ENCODE measurements around the gene NSMCE4A.
"Not testable (repeated sequence)": the region's sequence is repeated elsewhere in the genome, so short reads cannot be mapped to it uniquely, and the experiment has no call there.

NSMCE4A gene

DNA sequence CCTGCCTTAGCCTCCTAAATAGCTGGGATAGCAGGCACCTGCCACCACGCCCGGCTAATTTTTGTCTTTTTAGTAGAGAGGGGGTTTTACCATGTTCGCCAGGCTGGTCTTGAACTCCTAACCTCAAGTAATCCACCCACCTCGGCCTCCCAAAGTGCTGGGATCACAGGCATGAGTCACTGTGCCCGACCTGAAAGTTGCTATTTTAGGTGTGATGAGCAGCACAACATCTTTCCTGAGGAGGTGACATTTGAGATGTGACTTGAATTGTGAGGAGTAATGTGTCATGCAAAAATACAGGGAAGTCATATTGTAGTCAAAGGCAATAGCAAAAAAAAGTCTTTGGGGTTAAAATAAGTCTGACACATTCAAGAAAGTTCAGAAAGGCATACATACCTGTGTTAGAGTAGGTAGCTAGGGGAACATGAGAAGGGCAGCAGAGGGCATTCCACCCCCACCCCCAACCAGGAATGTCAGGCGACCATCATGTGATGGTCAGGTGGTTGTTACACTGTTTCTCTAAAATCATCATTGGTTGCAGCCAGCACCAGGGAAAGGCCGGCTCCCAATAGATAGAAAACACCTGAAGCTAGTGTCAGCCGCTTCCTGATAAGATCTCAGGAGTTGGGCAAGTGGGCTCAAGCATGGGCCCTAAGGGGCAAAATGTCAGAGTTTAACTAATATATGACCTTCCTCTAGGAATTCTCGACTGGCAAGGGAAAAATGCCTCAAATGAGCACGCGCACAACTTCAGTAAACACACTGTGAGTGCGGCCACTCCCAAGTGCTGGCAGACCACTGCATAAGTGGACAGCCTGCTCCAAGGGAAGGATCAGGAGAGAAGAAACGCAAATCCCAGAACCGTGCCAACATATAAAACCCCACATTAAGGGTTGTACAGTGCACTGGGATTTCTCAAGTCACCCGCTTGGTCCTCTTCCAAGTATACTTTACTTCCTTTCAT is 13.6 kb upstream of the NSMCE4A start, which contains the start of gene TACC2:
Gene TACC2 (plus strand): TSS at position 803 of the 964 bp plus-strand sequence. CDS start 32,819 bp downstream, outside the sequence.
- DNase-seq, result no peak

DNA sequence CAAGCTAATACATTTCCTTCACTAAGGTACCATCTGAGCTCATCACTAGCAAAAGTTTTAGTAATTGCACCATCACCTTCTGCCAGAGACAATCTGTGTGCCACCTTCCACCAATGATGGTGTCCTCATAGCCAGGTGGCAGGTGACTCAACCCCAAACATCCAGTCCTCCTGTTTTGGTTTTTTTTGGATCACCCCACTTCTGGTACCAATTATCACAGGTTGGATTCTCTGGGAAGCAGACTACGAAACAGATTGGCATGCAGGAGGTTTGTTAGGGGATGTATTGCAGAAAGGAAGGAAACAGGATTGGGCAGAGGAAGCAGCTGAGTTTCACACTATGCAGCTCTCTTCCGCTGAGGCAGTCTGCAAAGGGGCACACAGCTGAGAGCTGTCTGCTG is 9.4 kb upstream of the NSMCE4A start:
- DNase-seq, result no peak

DNA sequence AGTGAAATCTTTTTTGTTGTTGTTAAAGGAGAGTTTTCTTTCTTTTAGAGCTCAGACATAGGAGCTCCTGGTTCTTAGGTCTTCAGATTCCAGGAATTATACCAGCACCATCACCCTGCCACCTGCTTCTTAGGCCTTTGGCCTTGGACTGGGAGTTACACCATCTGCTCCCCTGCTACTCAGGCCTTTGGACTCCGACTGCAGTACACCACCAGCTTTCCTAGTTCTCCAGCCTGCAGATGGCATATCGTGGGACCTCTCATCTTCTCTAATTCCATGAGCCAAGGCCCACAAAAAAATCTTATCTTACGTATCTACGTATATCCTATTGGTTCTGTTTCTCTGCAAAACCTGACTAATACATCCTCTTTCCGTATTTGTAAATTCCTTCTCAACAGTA is 8.8 kb upstream of the NSMCE4A start:
- DNase-seq, result no peak

GRCh38 chr10:121981346-121981745 is 6.3 kb upstream of the NSMCE4A start:
- DNase-seq, result no peak

DNA sequence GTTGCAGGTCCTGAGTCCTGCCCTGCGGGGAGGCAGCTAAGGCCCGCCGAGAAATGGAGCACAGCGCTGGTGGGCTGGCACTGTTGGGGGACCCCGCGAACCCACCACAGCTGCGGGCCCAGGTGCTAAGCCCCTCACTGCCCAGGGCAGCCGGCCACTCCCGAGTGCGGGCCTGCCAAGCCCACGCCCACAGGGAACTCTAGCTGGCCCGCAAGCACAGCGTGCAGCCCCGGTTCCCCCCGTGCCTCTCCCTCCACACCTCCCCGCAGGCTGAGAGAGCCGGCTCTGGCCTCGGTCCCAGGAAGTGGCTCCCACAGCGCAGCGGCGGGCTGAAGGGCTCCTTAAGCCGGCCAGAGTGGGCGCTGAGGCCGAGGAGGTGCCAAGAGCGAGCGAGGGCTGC is 3.5 kb upstream of the NSMCE4A start:
- no peak for DNase-seq

- DNase-seq, result no peak
These were observed 1.6 kb upstream of the NSMCE4A start for GRCh38 chr10:121976607-121977006.

- no peak for DNase-seq
These were observed 474 bp upstream of the NSMCE4A start for GRCh38 chr10:121975295-121976086.

GRCh38 chr10:121974019-121974534 is 940 bp downstream of the NSMCE4A start:
- DNase-seq, result no peak

GRCh38 chr10:121969086-121969485 is 5.9 kb downstream of the NSMCE4A start:
- DNase-seq, result not testable (repeated sequence)

DNA sequence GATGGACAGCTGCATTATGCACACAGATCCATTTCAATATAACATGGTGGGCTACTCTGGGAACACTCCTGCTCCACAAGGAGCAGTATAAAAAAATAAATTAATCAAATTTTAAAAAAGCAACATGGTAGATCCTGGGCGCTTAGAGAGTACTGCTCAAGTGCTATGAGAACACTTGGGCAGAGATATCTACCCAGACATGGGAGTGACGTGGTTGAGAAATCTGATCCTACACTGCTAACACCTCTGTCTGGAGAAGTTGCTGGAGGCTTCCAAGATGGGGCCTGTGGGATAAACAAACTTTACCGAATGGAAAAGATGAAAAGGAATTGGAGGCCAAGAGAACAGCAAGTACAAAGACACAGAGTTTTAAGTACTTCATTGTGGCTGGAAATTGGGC is 9.0 kb downstream of the NSMCE4A start:
- no peak for DNase-seq

- DNase-seq, result no peak
These were observed 13.6 kb downstream of the NSMCE4A start for GRCh38 chr10:121961456-121961855.

DNA sequence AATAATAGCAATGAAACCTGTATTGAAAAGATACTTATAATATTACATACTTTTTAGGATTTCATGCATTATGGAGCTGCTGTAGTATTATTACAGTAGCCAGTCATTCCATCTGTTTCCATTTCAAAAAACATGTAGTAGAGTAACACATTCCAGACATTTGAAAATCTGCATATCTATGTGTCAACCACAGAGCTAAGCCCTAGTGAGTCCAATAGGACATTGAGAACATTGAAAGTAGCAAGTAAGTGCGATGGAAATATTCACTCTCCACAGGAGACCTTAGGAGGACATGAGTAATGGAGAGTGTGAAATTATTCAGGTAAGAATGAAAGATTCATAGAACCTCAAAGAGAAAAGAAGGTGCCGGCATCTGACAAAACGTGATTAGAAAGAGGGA is 15.3 kb downstream of the NSMCE4A start:
- DNase-seq, result no peak

DNA sequence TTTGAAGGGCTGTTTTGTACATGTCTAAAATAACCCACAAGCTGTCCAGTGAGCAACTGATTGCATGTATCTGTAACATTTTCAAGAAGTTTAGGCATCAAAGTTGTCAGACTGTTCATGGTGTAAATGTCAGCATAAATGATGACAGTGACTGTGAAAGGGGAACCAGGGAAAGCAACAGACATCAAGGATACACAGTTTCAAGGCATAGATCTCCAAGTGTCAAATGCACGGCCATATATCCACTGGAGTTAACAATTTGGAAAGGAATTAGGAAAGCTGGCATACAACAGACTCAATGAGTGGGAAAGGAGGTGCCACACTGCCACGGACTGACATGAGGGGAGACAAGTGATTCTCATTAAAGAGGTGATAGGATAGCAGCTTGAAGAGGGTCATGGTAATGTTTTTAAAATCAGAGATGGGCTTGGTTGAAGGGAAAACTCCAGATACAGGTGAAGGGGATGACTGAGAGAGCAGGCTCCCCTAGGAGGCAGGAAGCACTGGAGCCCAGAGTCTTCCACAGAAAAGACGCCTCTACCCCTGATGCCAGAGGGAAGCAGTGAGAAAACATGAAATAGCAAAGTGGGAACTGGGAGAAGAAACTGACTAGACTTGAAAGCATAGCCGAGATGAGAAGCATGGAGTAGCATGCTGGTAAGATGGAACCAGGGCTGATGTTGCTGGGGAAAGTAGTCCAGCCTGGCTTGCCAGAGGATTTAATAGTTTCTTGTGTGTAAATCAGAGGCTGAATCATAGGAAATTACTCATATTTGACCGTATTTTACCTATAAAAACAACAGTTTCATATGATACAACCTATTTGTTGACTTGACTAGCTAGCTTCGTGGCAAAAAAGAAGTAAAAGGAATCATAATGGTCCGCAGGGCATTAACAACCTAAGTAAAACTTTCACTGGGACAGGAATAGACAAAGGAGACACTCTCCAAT is 18.6 kb downstream of the NSMCE4A start:
- no peak for DNase-seq

- no peak for DNase-seq
These were observed 22.8 kb downstream of the NSMCE4A start for GRCh38 chr10:121952226-121952625.

DNA sequence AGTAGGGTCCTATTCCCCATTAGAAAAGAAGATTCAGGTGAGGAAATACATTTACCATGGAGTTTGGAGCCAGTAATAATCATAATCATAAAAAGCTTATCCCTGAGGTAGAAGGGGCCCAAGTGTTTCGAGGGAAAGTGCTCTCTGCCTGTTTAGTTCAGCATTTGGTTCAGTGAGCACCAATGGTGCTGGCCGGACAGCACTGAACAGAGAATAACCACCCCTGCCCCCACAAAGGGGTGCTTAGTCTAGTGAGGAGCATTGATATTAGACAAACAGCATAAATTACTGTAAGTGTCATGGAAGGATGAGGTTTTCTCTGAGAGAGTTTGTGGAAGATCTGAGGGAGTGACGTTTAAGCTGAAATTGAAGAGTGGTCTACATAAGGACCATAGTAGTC is 25.6 kb downstream of the NSMCE4A start:
- no peak for DNase-seq

GRCh38 chr10:121949049-121949448 is 26.0 kb downstream of the NSMCE4A start:
- DNase-seq, result no peak

GRCh38 chr10:121947343-121948330 is 27.4 kb downstream of the NSMCE4A start:
- DNase-seq, result no peak

DNA sequence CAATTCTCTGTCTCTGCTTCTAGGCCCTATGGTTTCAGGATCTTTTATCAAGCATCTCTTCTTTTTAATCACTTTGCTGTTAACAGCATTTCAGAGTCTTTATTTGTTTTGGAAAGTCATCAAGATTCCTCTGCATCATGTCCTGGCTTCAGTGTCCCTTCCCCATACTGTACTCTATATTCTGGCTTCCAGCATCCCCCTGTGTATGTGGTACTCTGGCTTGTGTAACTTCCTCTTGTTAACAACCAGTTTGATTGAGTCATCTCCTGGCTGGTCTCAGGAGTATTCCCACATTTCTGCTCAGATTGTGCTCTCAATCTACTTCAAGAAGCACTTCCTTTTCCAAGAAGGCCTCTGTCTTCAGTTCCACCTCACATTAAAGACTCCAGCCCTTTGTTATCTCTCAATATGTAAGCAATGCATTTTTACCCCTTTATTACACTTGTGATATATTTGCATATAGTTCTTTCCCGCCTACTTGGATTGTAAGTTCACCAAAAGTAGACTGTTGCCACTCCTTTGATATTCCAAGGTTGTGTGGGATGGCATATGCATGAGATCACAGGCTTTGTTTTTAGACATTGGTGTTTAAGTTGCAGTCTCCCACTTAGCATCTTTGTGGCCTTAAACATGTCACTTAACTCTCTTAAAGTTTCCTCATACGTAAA is 32.1 kb downstream of the NSMCE4A start:
- DNase-seq, result no peak

DNA sequence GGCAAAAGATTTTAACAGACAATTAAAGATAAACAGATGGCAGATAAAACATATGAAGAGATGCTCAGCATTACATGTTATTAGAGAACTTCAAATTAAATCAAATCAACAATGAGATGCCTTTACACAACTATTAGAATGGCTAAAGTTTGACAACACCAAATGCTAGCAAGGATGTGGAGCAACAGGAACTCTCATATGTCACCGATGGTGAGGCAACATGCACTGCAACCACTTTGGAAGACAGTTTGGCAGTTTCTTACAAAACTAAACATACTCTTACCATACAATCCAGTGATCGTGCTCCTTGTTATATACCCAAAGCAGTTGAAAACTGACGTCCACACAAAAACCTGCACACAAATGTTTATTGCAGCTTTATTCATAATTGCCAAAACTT is 33.5 kb downstream of the NSMCE4A start:
- no peak for DNase-seq

DNA sequence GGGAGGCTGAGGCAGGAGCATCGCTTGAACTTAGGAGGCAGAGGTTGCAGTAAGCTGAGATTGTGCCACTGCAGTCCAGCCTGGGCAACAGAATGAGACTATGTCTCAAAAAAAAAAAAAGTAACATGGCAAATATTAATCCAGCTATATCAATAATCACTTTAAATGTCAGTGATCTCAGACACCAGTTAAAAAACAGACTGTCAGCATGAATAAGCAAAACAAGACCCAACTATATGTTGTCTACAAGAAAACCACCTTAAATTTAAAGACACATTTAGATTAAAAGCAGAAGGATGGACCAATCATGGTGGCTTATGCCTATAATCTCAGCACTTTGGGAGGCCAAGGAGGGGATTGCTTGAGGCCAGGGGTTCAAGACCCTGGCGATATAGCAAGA is 38.7 kb downstream of the NSMCE4A start:
- no peak for DNase-seq
